HEK293 (cell line): ENCODE results near the gene DERL2.

Source experiments
- CTCF ChIA-PET: fragments of 350-600 bp; formaldehyde crosslinking; extraction: SDS; loops from one replicate; lab custom pipeline; 2021; ENCODE audit warnings: antibody characterized with exemption; lab: Yijun Ruan, JAX
- POLR2A ChIA-PET: fragments of 300-600 bp; formaldehyde crosslinking; extraction: SDS; loops from one replicate; lab custom pipeline; 2020; ENCODE audit warnings: antibody characterized with exemption, inconsistent platforms; lab: Yijun Ruan, JAX
- H3K27ac ChIP-seq: fragments of 200-500 bp; sonication (Bioruptor generic); 2 replicates; pipeline ENCODE4 v1.5.1; 2014; ENCODE audit warnings: low read depth, low read length, control low read depth, inconsistent platforms; ENCODE audit errors: extremely low read depth
- H3K36me3 ChIP-seq, 2 experiments: fragments of 200-500 bp in 1 of 2; sonication (Bioruptor generic) in 1 of 2; 1 replicate in 1 of 2; 2 replicates in 1 of 2; pipeline ENCODE4 v1.5.1; 2014 to 2017; ENCODE audit warnings: inconsistent platforms in 2 of 2, low read length in 2 of 2; ENCODE audit not compliant: control insufficient read depth in 2 of 2, insufficient read depth in 1 of 2
- H3K4me1 ChIP-seq: fragments of 200-500 bp; sonication (Bioruptor generic); 2 replicates; pipeline ENCODE4 v1.5.1; 2014; ENCODE audit warnings: mild to moderate bottlenecking, low read length, inconsistent platforms; ENCODE audit not compliant: control insufficient read depth, insufficient read depth
- H3K4me3 ChIP-seq: 2 replicates; pipeline ENCODE4 v1.5.1; 2011; ENCODE audit warnings: low read depth, mild to moderate bottlenecking, control low read depth, low read length, moderate library complexity
- H3K9me3 ChIP-seq: fragments of 200-500 bp; sonication (Bioruptor generic); 2 replicates; pipeline ENCODE4 v1.5.1; 2014; ENCODE audit warnings: low read depth, low read length, inconsistent platforms; ENCODE audit not compliant: control insufficient read depth, insufficient read depth
- BCL11B ChIP-seq: fragments of 450-650 bp; formaldehyde crosslinking; IDR thresholded peaks from 2 replicates; pipeline ENCODE4 v1.5.1; 2016; ENCODE audit warnings: low read depth, missing biosample characterization, missing genetic modification characterization
- KLF1 ChIP-seq: fragments of 450-650 bp; formaldehyde crosslinking; IDR thresholded peaks from 2 replicates; pipeline ENCODE4 v1.5.1; 2016; ENCODE audit warnings: missing biosample characterization, missing genetic modification characterization
- KLF16 ChIP-seq: fragments of 450-650 bp; formaldehyde crosslinking; IDR thresholded peaks from 2 replicates; pipeline ENCODE4 v1.5.1; 2017; ENCODE audit warnings: missing biosample characterization, missing genetic modification characterization
- KLF8 ChIP-seq: fragments of 450-650 bp; formaldehyde crosslinking; IDR thresholded peaks from 2 replicates; pipeline ENCODE4 v1.5.1; 2016; ENCODE audit warnings: missing biosample characterization, missing genetic modification characterization
- KLF9 ChIP-seq: fragments of 450-650 bp; formaldehyde crosslinking; IDR thresholded peaks from 2 replicates; pipeline ENCODE4 v1.5.1; 2016; ENCODE audit warnings: missing biosample characterization, missing genetic modification characterization, low read depth
- OVOL3 ChIP-seq: fragments of 450-650 bp; formaldehyde crosslinking; IDR thresholded peaks from 2 replicates; pipeline ENCODE4 v1.5.1; 2016; ENCODE audit warnings: missing biosample characterization, missing genetic modification characterization
- PRDM6 ChIP-seq: fragments of 450-650 bp; formaldehyde crosslinking; IDR thresholded peaks from 2 replicates; pipeline ENCODE4 v1.5.1; 2017; ENCODE audit warnings: missing biosample characterization, missing genetic modification characterization
- TCF7L2 ChIP-seq: IDR thresholded peaks from 2 replicates; pipeline ENCODE4 v1.6.1; 2011; ENCODE audit warnings: low read depth, mild to moderate bottlenecking, inconsistent platforms, low read length, moderate library complexity, borderline replicate concordance
- WT1 ChIP-seq: fragments of 450-650 bp; formaldehyde crosslinking; IDR thresholded peaks from 2 replicates; pipeline ENCODE4 v1.5.1; 2016; ENCODE audit warnings: missing biosample characterization, missing genetic modification characterization
- YY1 ChIP-seq: fragments of 450-650 bp; formaldehyde crosslinking; IDR thresholded peaks from 2 replicates; pipeline ENCODE4 v1.5.1; 2018; ENCODE audit warnings: missing biosample characterization, missing genetic modification characterization
- ZFP41 ChIP-seq: fragments of 450-650 bp; formaldehyde crosslinking; IDR thresholded peaks from 2 replicates; pipeline ENCODE4 v1.5.1; 2016; ENCODE audit warnings: missing biosample characterization, missing genetic modification characterization, borderline replicate concordance
- ZNF114 ChIP-seq: fragments of 450-650 bp; formaldehyde crosslinking; IDR thresholded peaks from 2 replicates; pipeline ENCODE4 v1.5.0; 2017; ENCODE audit warnings: missing biosample characterization, missing genetic modification characterization
- ZNF146 ChIP-seq: fragments of 450-650 bp; formaldehyde crosslinking; IDR thresholded peaks from 2 replicates; pipeline ENCODE4 v1.5.1; 2016; ENCODE audit warnings: missing biosample characterization, missing genetic modification characterization
- ZNF184 ChIP-seq: fragments of 450-650 bp; IDR thresholded peaks from 2 replicates; pipeline ENCODE4 v1.5.1; 2018; ENCODE audit warnings: missing biosample characterization, mild to moderate bottlenecking, missing genetic modification characterization
- ZNF211 ChIP-seq: fragments of 450-650 bp; formaldehyde crosslinking; IDR thresholded peaks from 2 replicates; pipeline ENCODE4 v1.5.1; 2016; ENCODE audit warnings: low read depth, missing biosample characterization, missing genetic modification characterization
- ZNF24 ChIP-seq: fragments of 450-650 bp; formaldehyde crosslinking; IDR thresholded peaks from 2 replicates; pipeline ENCODE4 v1.5.1; 2016; ENCODE audit warnings: missing biosample characterization, missing genetic modification characterization
- ZNF292 ChIP-seq: fragments of 450-650 bp; formaldehyde crosslinking; IDR thresholded peaks from 2 replicates; pipeline ENCODE4 v1.5.1; 2016; ENCODE audit warnings: low read depth, missing biosample characterization, missing genetic modification characterization, borderline replicate concordance
- ZNF391 ChIP-seq: fragments of 450-650 bp; formaldehyde crosslinking; IDR thresholded peaks from 2 replicates; pipeline ENCODE4 v1.5.1; 2016; ENCODE audit warnings: low read depth, missing biosample characterization, missing genetic modification characterization, borderline replicate concordance
- ZNF398 ChIP-seq: fragments of 450-650 bp; formaldehyde crosslinking; IDR thresholded peaks from 2 replicates; pipeline ENCODE4 v1.5.1; 2017; ENCODE audit warnings: missing biosample characterization, missing genetic modification characterization
- ZNF423 ChIP-seq: fragments of 450-650 bp; formaldehyde crosslinking; IDR thresholded peaks from 2 replicates; pipeline ENCODE4 v1.5.1; 2016; ENCODE audit warnings: missing biosample characterization, missing genetic modification characterization
- ZNF426 ChIP-seq: fragments of 450-650 bp; formaldehyde crosslinking; IDR thresholded peaks from 2 replicates; pipeline ENCODE4 v1.5.1; 2017; ENCODE audit warnings: missing biosample characterization, missing genetic modification characterization, mild to moderate bottlenecking, inconsistent platforms, moderate library complexity
- ZNF530 ChIP-seq: fragments of 450-650 bp; formaldehyde crosslinking; IDR thresholded peaks from 2 replicates; pipeline ENCODE4 v1.5.1; 2016; ENCODE audit warnings: low read depth, missing biosample characterization, missing genetic modification characterization
- ZNF544 ChIP-seq: fragments of 450-650 bp; formaldehyde crosslinking; IDR thresholded peaks from 2 replicates; pipeline ENCODE4 v1.5.0; 2017; ENCODE audit warnings: missing biosample characterization, missing genetic modification characterization
- ZNF548 ChIP-seq: fragments of 450-650 bp; formaldehyde crosslinking; IDR thresholded peaks from 2 replicates; pipeline ENCODE4 v1.5.1; 2016; ENCODE audit warnings: missing biosample characterization, missing genetic modification characterization
- ZNF76 ChIP-seq: fragments of 450-650 bp; formaldehyde crosslinking; IDR thresholded peaks from 2 replicates; pipeline ENCODE4; 2016; ENCODE audit warnings: low read depth, missing biosample characterization, missing genetic modification characterization, borderline replicate concordance
- ZNF768 ChIP-seq: fragments of 450-650 bp; formaldehyde crosslinking; IDR thresholded peaks from 2 replicates; pipeline ENCODE4 v1.5.1; 2018; ENCODE audit warnings: missing biosample characterization, mild to moderate bottlenecking, missing genetic modification characterization
- TF ChIP-seq, protein P1 (sequence below): fragments of 450-650 bp; formaldehyde crosslinking; IDR thresholded peaks from 2 replicates; pipeline ENCODE4 v1.5.1; 2017; ENCODE audit warnings: missing biosample characterization, missing genetic modification characterization

DERL2 gene

GRCh38 chr17:5485270-5486205 lies at the start of gene DERL2 (continued):
- TF ChIP-seq ZNF184 (tag by site-specific recombination) (0 out of 2 replicates have a peak, but pooled peaks have one; percentile 30), OVOL3 (tag by site-specific recombination) (no peak), TCF7L2 (no peak), ZNF426 (tag by site-specific recombination) (no peak), KLF1 (tag by site-specific recombination) (peak; percentile 79), ZNF398 (tag by site-specific recombination) (peak; percentile 41; the same call in 1 of the 2 replicates), ZNF24 (peak; percentile 68; the same call in 1 of the 2 replicates), KLF16 (tag by site-specific recombination) (0 out of 2 replicates have a peak, but pooled peaks have one; percentile 42), ZFP41 (tag by site-specific recombination) (no peak), WT1 (tag by site-specific recombination) (peak; percentile 67), ZNF530 (no peak), KLF9 (tag by site-specific recombination) (peak; percentile 74), YY1 (tag by site-specific recombination) (peak; percentile 80)
- TF ChIP-seq, protein P1, sequence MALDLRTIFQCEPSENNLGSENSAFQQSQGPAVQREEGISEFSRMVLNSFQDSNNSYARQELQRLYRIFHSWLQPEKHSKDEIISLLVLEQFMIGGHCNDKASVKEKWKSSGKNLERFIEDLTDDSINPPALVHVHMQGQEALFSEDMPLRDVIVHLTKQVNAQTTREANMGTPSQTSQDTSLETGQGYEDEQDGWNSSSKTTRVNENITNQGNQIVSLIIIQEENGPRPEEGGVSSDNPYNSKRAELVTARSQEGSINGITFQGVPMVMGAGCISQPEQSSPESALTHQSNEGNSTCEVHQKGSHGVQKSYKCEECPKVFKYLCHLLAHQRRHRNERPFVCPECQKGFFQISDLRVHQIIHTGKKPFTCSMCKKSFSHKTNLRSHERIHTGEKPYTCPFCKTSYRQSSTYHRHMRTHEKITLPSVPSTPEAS (tag by site-specific recombination): no peak

- no peak overlapping the region for H3K4me3 ChIP-seq
- no peak for TF ChIP-seq ZNF548 (tag by site-specific recombination)
- no peak for TF ChIP-seq ZNF544 (tag by site-specific recombination)
- no peak for TF ChIP-seq ZNF114 (tag by site-specific recombination)
- TF ChIP-seq PRDM6 (tag by site-specific recombination): no peak
- TF ChIP-seq ZNF768: no peak
- no peak for TF ChIP-seq ZNF391 (tag by site-specific recombination)
- no peak for TF ChIP-seq ZNF292 (tag by site-specific recombination)
- no peak for TF ChIP-seq ZNF211 (tag by site-specific recombination)
- no peak for TF ChIP-seq ZNF146 (tag by site-specific recombination)
- no peak for TF ChIP-seq BCL11B (tag by site-specific recombination)
- TF ChIP-seq KLF8: no peak
- TF ChIP-seq ZNF423 (tag by site-specific recombination): no peak
- TF ChIP-seq ZNF76 (tag by site-specific recombination): no peak
- TF ChIP-seq, all 188 proteins: peak for 0
- CTCF ChIA-PET: no interaction called here
- Histone ChIP-seq H3K36me3 (no peaks in the 10 kb centered on the region), H3K9me3 (no peaks in the 10 kb centered on the region), H3K27ac (no peak overlapping the region), H3K4me1 (no peaks in the 10 kb centered on the region)
- POLR2A ChIA-PET: interaction anchor here (1.2 kb wide), 1 partner anchor 8 kb away, joined by 3 read pairs; no protein-coding TSS in a partner anchor
These were observed 49.5 kb upstream of the DERL2 start for GRCh38 chr17:5535436-5535835.
